ENCODE measurements around the gene POLR1A. TPM values are rescaled to one million over a fixed set of nuclear protein-coding genes. Genes with fewer than 3 reads are reported as not detected.

The POLR1A gene
- total RNA-seq, 1 donor from 2014 or later: 32.6 TPM

GRCh38 chr2:86107031-86107430 is 1.3 kb upstream of the POLR1A start:
- no peak for DNase-seq (ENCODE audit: low spot score)
- peak overlapping the region; percentile 99 for H3K27ac Mint-ChIP-seq (ENCODE audit: unreplicated experiment)
- peak overlapping the region; percentile 91 for H3K4me3 Mint-ChIP-seq (ENCODE audit: unreplicated experiment)
- H3K27me3 Mint-ChIP-seq (ENCODE audit: low read depth): no peaks in the 10 kb centered on the region
- TF ChIP-seq CTCF (IDR thresholded peaks at IDR 0.05): no peak
- H3K4me1 Mint-ChIP-seq (ENCODE audit: low read depth): peaks cover 45% of the 10 kb centered on the region
- H3K36me3 Mint-ChIP-seq (ENCODE audit: low read depth): peaks cover 25% of the 10 kb centered on the region
- peaks cover 5% of the 10 kb centered on the region for H3K9me3 Mint-ChIP-seq (ENCODE audit: low read depth)

GRCh38 chr2:86105969-86106945 is 571 bp upstream of the POLR1A start, which contains the start of gene PTCD3:
TSS of gene PTCD3 (plus strand) at chr2:86106235. CDS start at chr2:86106248, 13 bp downstream.
- peak; percentile 98 for DNase-seq (ENCODE audit: low spot score)
- peak within 1 kb of the TSS; percentile 99 for H3K27ac Mint-ChIP-seq (ENCODE audit: unreplicated experiment)
- peak within 1 kb of the TSS; percentile 91 for H3K4me3 Mint-ChIP-seq (ENCODE audit: unreplicated experiment)
- peaks cover 45% of the 10 kb centered on the region for H3K4me1 Mint-ChIP-seq (ENCODE audit: low read depth)
- no peaks in the 10 kb centered on the region for H3K27me3 Mint-ChIP-seq (ENCODE audit: low read depth)
- TF ChIP-seq CTCF (IDR thresholded peaks at IDR 0.05): peak; percentile 27
- H3K36me3 Mint-ChIP-seq (ENCODE audit: low read depth): peaks cover 25% of the 10 kb centered on the region
- H3K9me3 Mint-ChIP-seq (ENCODE audit: low read depth): peaks cover 5% of the 10 kb centered on the region

GRCh38 chr2:86102157-86102556 is 3.5 kb downstream of the POLR1A start:
- TF ChIP-seq CTCF (IDR thresholded peaks at IDR 0.05): no peak
- Mint-ChIP-seq H3K27me3 (ENCODE audit: low read depth) (no peaks in the 10 kb centered on the region), H3K36me3 (ENCODE audit: low read depth) (peaks cover 22% of the 10 kb centered on the region), H3K27ac (ENCODE audit: unreplicated experiment) (no peak overlapping the region), H3K9me3 (ENCODE audit: low read depth) (peaks cover 5% of the 10 kb centered on the region), H3K4me3 (ENCODE audit: unreplicated experiment) (no peak overlapping the region), H3K4me1 (ENCODE audit: low read depth) (peaks cover 31% of the 10 kb centered on the region)
- no peak for DNase-seq (ENCODE audit: low spot score)

- TF ChIP-seq CTCF (IDR thresholded peaks at IDR 0.05): no peak
- no peak overlapping the region for H3K27ac Mint-ChIP-seq (ENCODE audit: unreplicated experiment)
- H3K9me3 Mint-ChIP-seq (ENCODE audit: low read depth): peaks cover 5% of the 10 kb centered on the region
- H3K4me3 Mint-ChIP-seq (ENCODE audit: unreplicated experiment): no peak overlapping the region
- H3K4me1 Mint-ChIP-seq (ENCODE audit: low read depth): peaks cover 2% of the 10 kb centered on the region
- DNase-seq (ENCODE audit: low spot score): no peak
- peaks cover 30% of the 10 kb centered on the region for H3K36me3 Mint-ChIP-seq (ENCODE audit: low read depth)
- H3K27me3 Mint-ChIP-seq (ENCODE audit: low read depth): no peaks in the 10 kb centered on the region
Measured at GRCh38 chr2:86097913-86098312, 7.8 kb downstream of the POLR1A start.

- no peak for TF ChIP-seq CTCF (IDR thresholded peaks at IDR 0.05)
- Mint-ChIP-seq H3K9me3 (ENCODE audit: low read depth) (peaks cover 3% of the 10 kb centered on the region), H3K4me1 (ENCODE audit: low read depth) (no peaks in the 10 kb centered on the region), H3K36me3 (ENCODE audit: low read depth) (peaks cover 25% of the 10 kb centered on the region), H3K4me3 (ENCODE audit: unreplicated experiment) (no peak overlapping the region), H3K27me3 (ENCODE audit: low read depth) (no peaks in the 10 kb centered on the region), H3K27ac (ENCODE audit: unreplicated experiment) (no peak overlapping the region)
- DNase-seq (ENCODE audit: low spot score): no peak
Measured at GRCh38 chr2:86097114-86097896, 8.4 kb downstream of the POLR1A start.

Measured in chondrocyte (in vitro differentiated cells).